T-cell (primary cell): ENCODE results near the gene KCNE1. TPM values are rescaled to one million over a fixed set of nuclear protein-coding genes. Genes with fewer than 3 reads are reported as not detected.

ENCODE experiments used
- ATAC-seq, 4 experiments: fragments of 200-7000 bp in 3 of 4; fragments of 150-1000 bp in 1 of 4; cut with Tn5 transposase; replicated peaks in 1 of 4; 1 replicate in 3 of 4; 2 replicates in 1 of 4; pipeline ENCODE4 v1.10.0; 2021; ENCODE audit warnings: moderate library complexity in 3 of 4, mild to moderate bottlenecking in 2 of 4, moderate number of reproducible peaks in 1 of 4
- CTCF ChIA-PET, 2 donors: fragments of 300-600 bp; sonication (Branson Sonifier 250); formaldehyde crosslinking; loops; one replicate each; lab custom pipeline; 2022; ENCODE audit warnings: antibody characterized with exemption in 2 of 2; lab: Charles Lee
- POLR2A ChIA-PET, 2 donors: fragments of 300-600 bp; sonication (Branson Sonifier 250); formaldehyde crosslinking; loops; one replicate each; lab custom pipeline; 2022; ENCODE audit warnings: antibody characterized with exemption in 2 of 2; lab: Charles Lee
- DNase-seq, 35 experiments: peaks; one replicate each; pipeline versions ENCODE4 v3.0.0 to v3.0.0-alpha.2; 2013 to 2023
- H3K27ac ChIP-seq: one replicate; pipeline ENCODE4 v1.5.1; 2013; ENCODE audit warnings: low read length
- H3K27me3 ChIP-seq, 2 experiments: replicated peaks in 1 of 2; 1 replicate in 1 of 2; 2 replicates in 1 of 2; pipeline versions ENCODE4 v1.6.1 to v1.7.0; 2013; ENCODE audit warnings: low read length in 1 of 2, mixed read lengths in 1 of 2; ENCODE audit not compliant: control insufficient read depth in 2 of 2, insufficient read depth in 2 of 2; ENCODE audit errors: extremely low read depth in 1 of 2
- H3K36me3 ChIP-seq, 2 donors: 1 replicate in 1 of 2; 2 replicates in 1 of 2; pipeline versions ENCODE4 v1.6.1 to v1.7.0; 2013; ENCODE audit warnings: low read length in 1 of 2; ENCODE audit not compliant: control insufficient read depth in 2 of 2, insufficient read depth in 1 of 2; ENCODE audit errors: extremely low read depth in 1 of 2
- H3K4me1 ChIP-seq, 2 experiments: 1 replicate in 1 of 2; 2 replicates in 1 of 2; pipeline versions ENCODE4 v1.6.1 to v1.7.0; 2013; ENCODE audit warnings: low read length in 2 of 2, mixed read lengths in 1 of 2; ENCODE audit not compliant: insufficient read depth in 2 of 2, control insufficient read depth in 1 of 2; ENCODE audit errors: extremely low read depth in 1 of 2
- H3K4me3 ChIP-seq, 2 donors: 1 replicate in 1 of 2; 2 replicates in 1 of 2; pipeline versions ENCODE4 v1.5.1 to v1.7.0; 2013; ENCODE audit warnings: mild to moderate bottlenecking in 2 of 2, low read length in 1 of 2, moderate library complexity in 1 of 2; ENCODE audit not compliant: control insufficient read depth in 1 of 2; ENCODE audit errors: extremely low read depth in 1 of 2
- H3K9me3 ChIP-seq: 2 replicates; pipeline ENCODE4 v1.7.0; 2013
- H3K27ac Mint-ChIP-seq, 2 donors: one replicate each; pipeline ENCODE4 v1.8.0; 2020 to 2021; ENCODE audit warnings: mild to moderate bottlenecking in 2 of 2, mixed read lengths in 2 of 2
- H3K27me3 Mint-ChIP-seq, 2 donors: one replicate each; pipeline ENCODE4 v1.8.0; 2021 to 2022; ENCODE audit warnings: mixed read lengths in 2 of 2
- H3K36me3 Mint-ChIP-seq: one replicate; pipeline ENCODE4 v1.8.0; 2021; ENCODE audit warnings: mixed read lengths
- H3K4me1 Mint-ChIP-seq, 3 donors: one replicate each; pipeline ENCODE4 v1.8.0; 2020 to 2022; ENCODE audit warnings: mixed read lengths in 3 of 3, mild to moderate bottlenecking in 1 of 3
- H3K4me3 Mint-ChIP-seq, 3 donors: one replicate each; pipeline ENCODE4 v1.8.0; 2020 to 2022; ENCODE audit warnings: mild to moderate bottlenecking in 3 of 3, mixed read lengths in 3 of 3, moderate library complexity in 3 of 3
- H3K9me3 Mint-ChIP-seq, 3 donors: one replicate each; pipeline ENCODE4 v1.8.0; 2020 to 2022; ENCODE audit warnings: mixed read lengths in 3 of 3
- WGBS: methylation state at CpG from one replicate; pipeline ENCODE4 v1.1.5; 2013; ENCODE audit warnings: missing lambda C conversion rate; ENCODE audit not compliant: insufficient coverage; 5-methylcytosine and 5-hydroxymethylcytosine counted together
- total RNA-seq, 35 experiments: library from RNA in 6 of 35; stranded (reverse) in 6 of 35; fragments of 120-200 nt in 1 of 35; gene quantifications; one replicate each; pipeline versions ENCODE4 v1.2.1 to v1.2.4 and lab custom pipeline; 2013 to 2026

Gene KCNE1
- total RNA-seq, 5 donors from 2014 or later (not counting 1 experiment from before 2014, with no cell fraction given) = 0.20 to 0.39 (median 0.32) TPM; not detected in 2

DNA sequence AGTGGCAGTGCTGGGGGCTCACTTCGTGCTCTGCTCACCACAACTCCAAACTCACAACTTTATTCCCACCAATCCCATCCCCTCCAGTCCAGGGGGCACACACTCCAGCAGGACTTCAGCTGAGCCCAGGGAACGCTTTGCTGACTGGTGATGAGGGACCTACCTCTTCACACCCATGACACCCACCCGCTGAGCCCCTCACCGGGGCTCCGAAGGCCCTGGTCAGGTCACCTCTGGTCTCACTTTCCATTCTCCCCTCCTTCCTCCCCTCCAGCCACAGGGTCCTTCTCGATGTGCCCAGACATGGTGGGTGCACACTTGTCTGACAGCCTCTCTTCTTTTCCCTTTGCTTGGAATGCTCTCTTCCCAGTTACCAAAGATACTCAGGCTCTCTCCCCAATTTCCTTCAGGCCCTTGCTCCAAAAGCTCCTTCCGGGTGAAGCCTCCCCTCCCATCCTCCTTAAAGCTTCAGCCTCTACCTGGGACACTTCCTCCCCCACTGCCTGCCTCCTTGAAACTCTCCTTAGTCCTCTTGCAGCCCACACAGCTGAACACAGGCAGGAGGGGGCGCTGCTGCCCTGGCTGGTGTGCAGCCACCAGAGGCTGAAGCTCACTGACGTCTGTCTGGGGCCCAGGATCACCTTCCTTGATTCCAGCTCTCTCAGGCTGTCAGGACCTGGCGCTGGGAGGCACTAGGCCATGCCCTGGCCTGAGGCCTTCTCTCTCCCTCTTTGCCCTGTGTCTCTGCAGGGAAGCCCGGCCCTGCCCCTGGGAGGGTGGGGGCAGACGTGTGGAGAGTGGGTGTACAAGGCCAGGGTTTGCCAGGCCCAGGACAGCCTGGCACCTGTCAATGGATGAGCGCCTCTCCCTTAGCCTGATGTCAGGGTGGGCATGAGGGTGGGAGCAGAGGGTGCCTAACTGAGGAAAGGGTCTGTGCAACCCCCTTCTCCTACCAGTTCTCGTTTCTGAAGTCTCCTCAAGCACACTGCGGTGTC lies 1.6 kb downstream of the KCNE1 start:
- ATAC-seq = peak in 1 of 4 experiments; percentile 34
- H3K4me3 ChIP-seq = no peak overlapping the region
- no peak overlapping the region for H3K4me3 Mint-ChIP-seq

GRCh38 chr21:34509151-34509550 lies 2.9 kb downstream of the KCNE1 start:
- peak in 1 of 35 experiments; percentile 6 for DNase-seq
- Mint-ChIP-seq H3K27ac (no peak overlapping the region), H3K27me3 (peaks cover 5 to 12% of the 10 kb centered on the region in 2 donors), H3K9me3 (no peaks in the 10 kb centered on the region), H3K4me3 (no peak overlapping the region), H3K4me1 (no peaks in the 10 kb centered on the region), H3K36me3 (no peaks in the 10 kb centered on the region)
- H3K9me3 ChIP-seq = no peaks in the 10 kb centered on the region
- H3K27ac ChIP-seq = no peak overlapping the region
- H3K27me3 ChIP-seq = peaks cover 0 to 7% of the 10 kb centered on the region in 2 experiments
- no peak overlapping the region for H3K4me3 ChIP-seq
- 73% methylated on average over 3 of the region's 4 CpGs for WGBS
- ChIA-PET POLR2A (no interaction called here), CTCF (no interaction called here)
- no peak for ATAC-seq
- no peaks in the 10 kb centered on the region for H3K36me3 ChIP-seq
- H3K4me1 ChIP-seq = no peaks in the 10 kb centered on the region

More for the DNA sequence above, 1.6 kb downstream of the KCNE1 start:
- POLR2A ChIA-PET = no interaction called here
- Histone ChIP-seq H3K27ac (no peak overlapping the region), H3K36me3 (no peaks in the 10 kb centered on the region), H3K9me3 (no peaks in the 10 kb centered on the region), H3K4me1 (no peaks in the 10 kb centered on the region), H3K27me3 (peaks cover 0 to 7% of the 10 kb centered on the region in 2 experiments)
- no peaks in the 10 kb centered on the region for H3K4me1 Mint-ChIP-seq
- H3K36me3 Mint-ChIP-seq = peaks cover 3% of the 10 kb centered on the region
- CTCF ChIA-PET = no interaction called here
- no peak overlapping the region for H3K27ac Mint-ChIP-seq
- H3K27me3 Mint-ChIP-seq = peaks cover 5 to 6% of the 10 kb centered on the region in 2 donors
- WGBS = 72% methylated on average over 11 of the region's 15 CpGs
- H3K9me3 Mint-ChIP-seq = no peaks in the 10 kb centered on the region
- DNase-seq = peak in 14 of 35 experiments; percentile 2 to 53 (median 18)

DNA sequence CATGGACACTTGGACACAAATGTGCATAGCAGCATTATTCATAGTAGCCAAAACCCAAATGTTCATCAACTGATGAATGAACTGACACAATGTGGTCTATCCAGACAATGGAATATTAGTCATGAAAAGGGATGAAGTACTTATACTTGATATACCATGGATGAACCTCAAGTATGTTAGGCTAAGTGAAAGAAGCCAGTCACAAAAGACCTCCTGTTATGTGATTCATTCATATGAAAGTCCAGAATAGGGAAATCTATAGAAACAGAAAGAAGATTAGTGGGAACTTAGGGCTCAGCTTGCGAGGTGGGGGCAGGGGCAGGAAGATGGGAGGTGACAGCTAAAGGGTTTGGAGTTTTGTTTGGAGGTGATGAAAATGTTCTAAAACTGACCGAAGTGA lies 7.4 kb downstream of the KCNE1 start:
- no peaks in the 10 kb centered on the region for H3K36me3 ChIP-seq
- no peak overlapping the region for H3K4me3 ChIP-seq
- CTCF ChIA-PET = no interaction called here
- peaks cover 0 to 5% (median 0%) of the 10 kb centered on the region in 3 donors for H3K9me3 Mint-ChIP-seq
- peaks cover 10 to 11% of the 10 kb centered on the region in 2 donors for H3K27me3 Mint-ChIP-seq
- no peaks in the 10 kb centered on the region for H3K36me3 Mint-ChIP-seq
- peaks cover 0 to 7% of the 10 kb centered on the region in 2 experiments for H3K27me3 ChIP-seq
- ATAC-seq (no peak), DNase-seq (no peak)
- no peaks in the 10 kb centered on the region for H3K4me1 Mint-ChIP-seq
- no peaks in the 10 kb centered on the region for H3K4me1 ChIP-seq
- H3K9me3 ChIP-seq = no peaks in the 10 kb centered on the region
- POLR2A ChIA-PET = no interaction called here
- H3K27ac ChIP-seq = no peak overlapping the region
- no peak overlapping the region for H3K4me3 Mint-ChIP-seq
- WGBS = 50% methylated on average over 1 of the region's 2 CpGs
- no peak overlapping the region for H3K27ac Mint-ChIP-seq

GRCh38 chr21:34502480-34503106 lies 9.4 kb downstream of the KCNE1 start:
- no peak overlapping the region for H3K4me3 ChIP-seq
- no peaks in the 10 kb centered on the region for H3K4me1 ChIP-seq
- H3K27me3 ChIP-seq = peaks cover 0 to 12% of the 10 kb centered on the region in 2 experiments
- ATAC-seq (no peak), DNase-seq (no peak)
- H3K9me3 ChIP-seq = no peaks in the 10 kb centered on the region
- H3K4me3 Mint-ChIP-seq = no peak overlapping the region
- H3K27me3 Mint-ChIP-seq = peaks cover 10 to 11% of the 10 kb centered on the region in 2 donors
- H3K27ac ChIP-seq = no peak overlapping the region
- peaks cover 10 to 14% (median 13%) of the 10 kb centered on the region in 3 donors for H3K9me3 Mint-ChIP-seq
- H3K36me3 ChIP-seq = no peaks in the 10 kb centered on the region
- CTCF ChIA-PET = interaction anchor here in 1 of 2 donors (0.5 kb wide), 1 partner anchor 1488 kb away, joined by 3 read pairs; no protein-coding TSS in a partner anchor
- H3K27ac Mint-ChIP-seq = no peak overlapping the region
- no peaks in the 10 kb centered on the region for H3K4me1 Mint-ChIP-seq
- peaks cover 5% of the 10 kb centered on the region for H3K36me3 Mint-ChIP-seq
- WGBS = 100% methylated on average over 2 of the region's 3 CpGs
- POLR2A ChIA-PET = interaction anchor here in 1 of 2 donors (0.7 kb wide), 1 partner anchor 118 kb away, joined by 3 read pairs; no protein-coding TSS in a partner anchor

- H3K27me3 ChIP-seq = peaks cover 0 to 10% of the 10 kb centered on the region in 2 experiments
- Mint-ChIP-seq H3K27ac (no peak overlapping the region), H3K36me3 (peaks cover 5% of the 10 kb centered on the region), H3K4me1 (no peaks in the 10 kb centered on the region), H3K4me3 (no peak overlapping the region), H3K27me3 (peaks cover 11 to 13% of the 10 kb centered on the region in 2 donors), H3K9me3 (peaks cover 17 to 21% (median 17%) of the 10 kb centered on the region in 3 donors)
- no peak for DNase-seq
- CTCF ChIA-PET = interaction anchor here in 1 of 2 donors (0.5 kb wide), 1 partner anchor 1489 kb away, joined by 3 read pairs; no protein-coding TSS in a partner anchor
- WGBS = no CpG with 5 or more reads among the region's 1 CpG
- ATAC-seq = no peak
- no peaks in the 10 kb centered on the region for H3K4me1 ChIP-seq
- no peaks in the 10 kb centered on the region for H3K9me3 ChIP-seq
- no peaks in the 10 kb centered on the region for H3K36me3 ChIP-seq
- no peak overlapping the region for H3K27ac ChIP-seq
- POLR2A ChIA-PET = no interaction called here
- no peak overlapping the region for H3K4me3 ChIP-seq
Observed at GRCh38 chr21:34501716-34502115, 10.3 kb downstream of the KCNE1 start.

GRCh38 chr21:34500191-34500590 lies 11.8 kb downstream of the KCNE1 start:
- no CpG with 5 or more reads among the region's 1 CpG for WGBS
- Mint-ChIP-seq H3K27ac (no peak overlapping the region), H3K9me3 (peaks cover 24 to 33% (median 24%) of the 10 kb centered on the region in 3 donors), H3K27me3 (peaks cover 8 to 16% of the 10 kb centered on the region in 2 donors), H3K36me3 (peaks cover 5% of the 10 kb centered on the region), H3K4me3 (no peak overlapping the region), H3K4me1 (no peaks in the 10 kb centered on the region)
- DNase-seq (no peak), ATAC-seq (no peak)
- Histone ChIP-seq H3K4me3 (no peak overlapping the region), H3K27ac (no peak overlapping the region), H3K27me3 (peaks cover 0 to 9% of the 10 kb centered on the region in 2 experiments), H3K4me1 (no peaks in the 10 kb centered on the region), H3K9me3 (no peaks in the 10 kb centered on the region), H3K36me3 (no peaks in the 10 kb centered on the region)
- ChIA-PET CTCF (no interaction called here), POLR2A (no interaction called here)
